NCI-H748 (cell line): Measurements from ENCODE around the gene EFCAB12.

Experiments
- DNase-seq: peaks from one replicate; lab custom pipeline; 2025; ENCODE audit not compliant: unreplicated experiment; lab: John Stamatoyannopoulos, UW

The EFCAB12 gene

DNA sequence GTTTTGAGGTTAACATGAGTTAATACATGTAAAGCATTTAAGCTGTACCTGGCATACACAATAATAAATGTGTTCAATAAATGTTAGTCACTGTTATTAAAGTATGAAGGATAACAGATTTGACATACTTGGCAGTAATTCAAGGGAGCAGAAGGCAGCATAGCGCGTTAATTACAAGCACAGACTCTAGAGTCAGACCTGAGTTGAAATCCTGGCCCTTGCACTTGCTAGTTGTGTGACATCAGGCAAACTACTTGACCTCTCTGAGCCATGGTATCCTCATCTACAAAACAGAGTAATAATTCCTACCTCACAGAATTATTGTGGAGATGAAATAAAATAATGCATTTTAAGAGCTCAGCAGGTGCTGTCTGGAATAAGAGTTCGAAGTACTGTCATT is 17.0 kb upstream of the EFCAB12 start:
- DNase-seq = no peak

DNA sequence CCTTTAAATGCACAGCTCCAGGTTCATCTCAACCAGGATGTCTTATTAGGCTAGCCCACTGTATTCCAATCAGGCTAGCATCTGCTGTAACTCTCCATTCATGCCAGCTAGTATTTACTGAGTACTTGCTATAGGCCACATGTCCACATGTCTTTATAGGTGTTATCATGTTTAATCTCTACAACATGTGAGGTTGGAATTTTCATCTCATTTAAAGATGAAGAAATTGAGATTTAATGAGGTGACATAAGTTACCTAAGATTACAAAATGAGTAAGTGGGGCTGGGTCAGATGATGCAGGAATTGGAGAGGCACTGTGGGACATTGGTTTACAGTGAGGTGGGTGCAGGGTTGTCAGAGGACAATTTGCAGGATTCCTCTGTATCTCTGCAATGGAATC is 14.5 kb upstream of the EFCAB12 start:
- DNase-seq = no peak

DNA sequence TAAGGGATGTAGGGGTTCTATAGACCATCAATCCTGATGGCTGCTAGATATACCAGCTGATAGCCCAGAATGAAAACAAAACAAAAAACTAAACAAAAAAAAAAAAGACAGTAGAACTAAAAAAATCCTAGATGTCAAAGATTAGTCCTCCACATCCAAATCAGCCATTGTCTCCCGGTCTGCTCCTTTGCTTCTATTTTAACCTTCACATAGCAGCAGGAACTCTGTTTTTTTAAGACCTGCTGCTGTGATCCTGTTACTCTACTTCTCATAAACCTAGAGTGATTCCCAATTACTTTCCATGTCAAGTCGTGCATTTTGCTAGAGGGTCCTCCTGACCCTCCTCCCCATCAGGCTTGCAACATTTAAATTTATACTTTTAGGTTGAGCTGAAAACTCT is 14.1 kb upstream of the EFCAB12 start:
- no peak for DNase-seq

DNA sequence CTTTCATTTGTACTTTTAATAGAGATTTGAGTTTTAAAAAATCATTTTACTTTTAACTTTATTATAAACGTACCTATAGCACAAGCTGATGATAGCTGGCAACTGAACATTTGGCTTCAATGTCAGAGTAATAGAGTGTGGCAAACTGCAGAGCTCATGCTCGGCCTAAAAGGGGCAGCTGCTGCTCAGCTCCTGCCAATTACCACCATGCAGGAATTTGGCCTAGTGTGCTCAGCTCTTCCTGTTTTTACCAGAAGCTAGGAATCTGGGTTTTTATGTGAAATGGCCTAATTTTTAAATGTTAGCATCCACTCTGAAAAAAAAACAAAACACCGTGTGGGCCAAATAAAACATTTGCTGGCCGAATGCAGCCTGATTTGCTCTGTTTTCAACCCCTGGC is 13.3 kb upstream of the EFCAB12 start:
- no peak for DNase-seq

DNA sequence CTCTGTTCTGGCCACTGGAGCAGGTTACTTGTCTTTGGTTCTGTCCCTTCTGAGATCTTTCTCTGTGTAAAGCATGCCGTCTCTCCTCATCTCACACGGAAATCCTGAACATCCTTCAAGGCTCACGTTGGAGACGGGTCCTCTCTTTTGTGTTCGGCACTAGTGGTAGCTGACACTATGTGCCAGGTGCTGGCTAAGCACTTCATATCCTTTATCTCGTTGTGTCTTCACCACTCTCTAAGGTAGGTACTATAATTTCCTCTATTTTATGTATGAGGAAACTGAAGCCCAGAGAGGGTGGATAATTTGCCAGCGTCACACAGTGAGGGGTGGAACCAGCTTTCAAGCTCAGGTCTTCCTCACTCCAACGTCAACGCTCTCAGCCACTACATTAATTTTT is 12.8 kb upstream of the EFCAB12 start:
- peak; percentile 17 for DNase-seq

DNA sequence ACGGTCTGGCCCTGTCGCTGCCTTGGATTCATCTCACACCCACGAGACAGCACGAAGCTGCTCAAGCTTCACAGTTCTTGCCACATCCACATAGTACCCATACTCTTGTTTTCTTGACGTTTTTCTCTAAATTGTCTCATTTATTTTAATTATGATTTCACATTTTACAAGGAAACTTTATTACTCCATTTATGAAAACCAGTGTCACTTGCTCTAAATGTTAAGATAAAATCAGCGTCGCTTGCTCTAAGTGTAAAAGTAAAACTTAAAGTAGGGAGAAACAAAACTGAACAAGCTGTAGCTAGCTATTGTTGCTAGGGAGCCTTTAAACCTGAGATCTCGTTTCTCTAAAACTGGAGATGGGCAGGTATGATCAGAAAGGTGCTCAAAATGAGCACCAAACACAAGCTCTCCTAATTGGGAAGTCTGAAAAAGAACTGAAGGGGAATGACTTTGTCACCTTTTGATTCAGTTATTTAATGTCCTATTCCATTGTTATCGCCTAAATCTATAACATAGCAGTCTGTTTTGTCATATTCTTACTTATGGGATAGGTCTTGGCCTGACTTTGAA is 12.3 kb upstream of the EFCAB12 start:
- peak; percentile 20 for DNase-seq

DNA sequence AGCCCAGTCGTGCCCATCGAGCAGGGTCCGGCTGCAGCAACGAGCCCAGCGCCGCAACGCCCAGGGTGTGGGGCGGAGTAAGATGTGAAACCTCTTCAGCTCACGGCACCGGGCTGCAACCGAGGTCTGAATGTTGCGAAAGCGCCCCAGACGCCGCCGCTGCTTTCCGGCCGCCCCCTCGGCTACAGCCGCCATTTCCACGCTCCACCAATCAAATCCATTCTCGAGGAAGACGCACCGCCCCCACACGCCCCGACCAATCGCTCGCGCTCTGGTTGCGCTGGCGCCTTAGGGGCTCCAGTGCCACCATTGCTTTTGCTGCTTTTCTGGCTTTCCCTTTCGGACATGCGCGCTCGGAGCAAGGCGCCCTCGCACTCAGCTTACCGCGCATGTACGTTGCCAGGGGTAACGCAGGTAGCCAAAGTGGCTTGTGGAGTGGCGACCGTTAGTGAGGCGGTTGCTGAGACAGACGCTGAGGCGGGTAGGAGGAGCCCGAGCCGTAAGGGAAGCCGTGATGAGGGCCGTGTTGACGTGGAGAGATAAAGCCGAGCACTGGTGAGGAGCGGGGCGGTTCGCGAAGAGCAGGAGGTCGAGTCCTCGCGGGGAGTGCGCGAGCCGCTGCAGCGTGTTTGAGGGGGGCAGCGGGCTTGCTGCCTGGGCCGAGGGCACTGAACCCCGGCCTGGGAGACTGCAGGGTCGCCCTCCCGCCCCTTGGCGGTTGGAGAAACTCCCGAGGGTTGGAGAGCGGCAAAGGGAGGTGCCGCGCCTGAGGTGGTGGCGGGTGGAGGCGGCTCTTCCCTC is 11.6 kb upstream of the EFCAB12 start, which contains the start of the genes IFT122 and MBD4:
Gene IFT122 (plus strand): TSS at position 408 of the 801 bp plus-strand sequence. CDS start 107 bp downstream, at position 515.
Gene MBD4 (minus strand): TSS at position 132 of the 801 bp plus-strand sequence. CDS start 115 bp downstream, at position 17.
- peak; percentile 98 for DNase-seq

DNA sequence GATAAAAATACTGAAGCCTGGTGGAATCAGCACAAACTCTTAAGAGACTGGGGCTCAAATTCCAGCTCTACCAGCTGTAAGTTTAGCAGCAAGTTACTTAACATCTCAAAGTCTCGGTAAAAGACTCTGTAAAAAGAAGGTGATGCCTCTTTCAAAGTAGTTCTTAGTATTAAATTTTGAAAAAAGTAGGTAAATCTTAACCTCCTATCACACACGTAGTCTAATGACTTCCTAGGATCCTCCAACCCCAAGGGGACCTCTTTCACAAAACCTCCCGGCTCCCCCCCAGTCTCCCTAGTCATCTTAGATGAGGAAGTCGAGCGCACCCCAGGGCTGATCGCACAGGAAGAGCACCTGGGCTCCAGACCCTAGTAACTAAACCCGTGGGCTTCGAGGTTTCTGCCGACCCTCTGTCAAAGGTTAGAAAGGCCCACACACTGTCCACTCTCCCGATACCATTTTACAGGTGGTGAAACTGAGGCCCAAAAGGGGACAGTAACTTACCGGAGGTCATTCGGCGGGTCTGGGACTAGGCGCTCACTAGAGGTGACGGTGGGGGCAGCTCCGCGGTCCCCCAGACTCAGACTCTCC is 10.9 kb upstream of the EFCAB12 start:
- peak; percentile 44 for DNase-seq

DNA sequence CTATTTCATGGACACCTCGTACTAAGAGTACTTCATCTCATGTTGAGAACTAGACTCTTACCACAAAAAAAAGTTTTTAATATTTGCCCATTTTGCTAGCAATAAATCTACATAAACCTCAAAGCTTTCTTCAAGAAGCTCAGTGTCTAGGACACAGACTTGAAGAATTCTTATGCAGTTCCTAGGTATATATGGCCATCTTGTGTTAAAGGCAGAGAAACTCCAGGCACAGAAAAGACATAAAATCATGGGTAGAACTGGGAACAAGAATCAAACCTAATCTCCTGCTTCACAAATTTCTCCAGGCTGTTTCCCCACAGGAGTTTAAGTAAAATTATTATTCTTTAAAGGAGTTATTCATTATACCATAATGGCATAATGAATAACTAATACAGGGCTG is 6.9 kb upstream of the EFCAB12 start:
- no peak for DNase-seq

DNA sequence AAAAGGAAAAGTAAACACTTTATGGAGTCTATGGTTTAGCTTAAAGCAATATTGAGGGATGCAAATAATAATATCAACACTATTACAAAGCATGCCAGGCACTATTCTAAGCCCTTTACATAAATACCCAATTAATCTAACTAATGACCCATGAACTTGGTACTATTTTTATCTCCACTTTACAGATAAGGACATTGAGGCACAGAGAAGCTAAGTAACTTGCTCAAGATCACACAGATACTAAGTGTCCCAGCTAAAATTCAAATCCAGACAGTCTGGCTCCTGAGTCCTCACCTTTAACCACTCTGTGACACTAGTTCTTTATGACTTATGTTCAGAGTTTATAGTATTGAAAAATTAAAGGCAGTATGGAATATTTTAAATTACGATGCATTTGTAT is 5.7 kb upstream of the EFCAB12 start:
- DNase-seq = no peak

DNA sequence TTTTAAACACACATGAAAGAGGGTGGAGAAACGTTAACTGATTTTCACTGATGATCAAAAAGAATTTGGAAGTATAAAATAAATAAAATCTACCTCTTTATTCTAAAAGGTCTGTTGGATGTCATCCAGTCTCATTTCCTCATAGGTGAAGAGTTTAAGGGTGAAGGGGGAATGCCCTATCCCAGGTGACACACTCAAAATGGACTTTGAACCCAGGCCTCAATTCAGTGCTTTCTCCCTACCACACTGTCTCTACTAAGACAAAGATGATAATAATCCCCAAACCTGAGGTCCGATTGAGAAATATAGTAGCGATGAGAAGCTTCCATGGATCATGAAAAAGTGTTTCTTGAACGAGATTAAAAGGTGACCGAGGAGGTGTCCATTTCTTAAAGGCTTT is 5.1 kb upstream of the EFCAB12 start:
- no peak for DNase-seq

DNA sequence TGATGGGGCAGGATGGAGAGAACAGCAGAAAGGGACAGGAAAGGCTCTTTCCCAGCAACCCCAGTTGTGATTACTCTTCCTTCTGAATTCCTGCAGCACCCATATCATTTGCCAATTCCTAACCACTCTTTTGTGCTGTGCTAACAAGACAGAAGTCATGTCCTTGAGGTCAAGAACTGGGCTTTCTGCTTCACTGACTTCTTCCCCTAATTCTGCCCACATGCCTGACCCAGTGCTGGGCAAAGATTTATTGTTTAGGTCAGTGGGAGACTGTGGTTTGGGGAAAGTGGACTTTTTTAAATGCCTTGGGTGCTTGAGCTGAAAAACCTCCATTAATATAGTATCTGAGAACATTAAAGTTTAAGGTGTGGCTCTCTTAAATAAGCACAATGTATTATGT is 4.2 kb upstream of the EFCAB12 start:
- DNase-seq = no peak

DNA sequence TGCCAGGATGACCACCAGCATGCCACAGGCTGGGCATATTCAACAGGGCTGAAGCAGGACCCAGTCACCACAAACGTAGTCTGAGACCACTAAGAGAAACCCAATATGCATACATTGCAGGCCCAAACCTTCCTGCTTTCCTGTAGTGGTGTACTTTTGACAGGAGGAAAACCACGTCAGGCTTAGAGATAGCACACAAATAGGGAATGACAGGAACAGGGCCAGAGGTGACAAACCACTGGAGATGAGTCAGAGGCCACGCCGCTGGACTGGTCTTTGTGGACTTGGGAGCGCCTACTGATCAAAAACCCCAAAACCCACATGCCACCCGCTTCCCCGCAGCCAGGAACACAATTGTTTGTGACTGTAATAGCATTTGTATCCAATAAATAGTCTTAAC is 3.6 kb upstream of the EFCAB12 start:
- DNase-seq = no peak

DNA sequence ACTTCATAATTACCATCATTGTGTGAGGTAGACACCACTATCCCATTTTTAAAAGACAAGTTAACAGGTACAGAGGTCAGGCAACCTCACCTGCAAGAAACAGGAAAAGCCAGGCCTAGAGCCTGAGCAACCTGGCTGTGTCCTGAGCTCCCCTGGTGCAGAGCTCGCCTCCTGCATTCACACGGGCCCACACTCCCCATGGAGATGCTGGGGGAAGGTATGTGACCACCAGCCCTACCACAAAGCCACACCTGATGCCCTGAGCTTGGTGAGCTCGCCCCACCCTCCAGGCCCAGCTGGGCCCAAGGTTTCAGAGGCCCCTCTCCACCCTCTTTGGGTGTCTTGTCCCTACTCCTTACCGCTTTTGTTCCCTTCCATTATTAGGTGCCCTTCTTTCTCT is 1.2 kb upstream of the EFCAB12 start:
- no peak for DNase-seq

DNA sequence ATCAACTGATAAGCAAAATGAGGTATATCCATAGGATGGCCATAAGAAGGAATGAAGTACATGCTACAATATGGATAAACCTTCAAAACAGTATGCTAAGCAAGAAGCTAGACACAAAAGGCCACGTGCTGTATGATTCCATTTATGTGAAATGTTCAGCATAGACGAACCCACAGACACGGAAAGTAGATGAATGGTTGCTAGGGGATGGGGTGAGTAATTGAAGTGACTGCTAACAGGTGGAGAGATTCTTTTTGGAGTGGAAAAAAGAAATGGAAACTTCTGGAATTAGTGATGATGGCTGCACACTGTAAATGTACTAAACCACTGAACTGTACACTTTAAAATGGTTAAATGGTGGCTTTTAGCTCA is 630 bp upstream of the EFCAB12 start:
- peak; percentile 18 for DNase-seq

DNA sequence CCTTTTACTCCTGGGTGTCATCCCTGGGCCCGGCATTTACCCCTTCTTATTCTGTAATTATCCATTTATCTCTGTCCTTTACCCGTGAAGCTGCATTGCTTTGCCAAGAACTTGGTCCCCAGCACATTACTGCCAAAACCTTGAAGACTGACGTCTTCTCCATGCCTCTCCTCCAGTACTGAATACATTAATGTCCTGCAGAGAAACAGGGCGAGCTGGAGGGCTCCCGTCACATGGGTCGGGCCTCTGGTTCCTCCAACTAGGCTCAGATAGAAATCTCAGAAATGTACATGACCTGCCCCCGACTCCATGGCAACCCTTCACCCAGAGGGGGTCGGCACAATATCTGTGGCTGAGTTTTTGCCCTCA is 445 bp downstream of the EFCAB12 start:
- DNase-seq = peak; percentile 35

DNA sequence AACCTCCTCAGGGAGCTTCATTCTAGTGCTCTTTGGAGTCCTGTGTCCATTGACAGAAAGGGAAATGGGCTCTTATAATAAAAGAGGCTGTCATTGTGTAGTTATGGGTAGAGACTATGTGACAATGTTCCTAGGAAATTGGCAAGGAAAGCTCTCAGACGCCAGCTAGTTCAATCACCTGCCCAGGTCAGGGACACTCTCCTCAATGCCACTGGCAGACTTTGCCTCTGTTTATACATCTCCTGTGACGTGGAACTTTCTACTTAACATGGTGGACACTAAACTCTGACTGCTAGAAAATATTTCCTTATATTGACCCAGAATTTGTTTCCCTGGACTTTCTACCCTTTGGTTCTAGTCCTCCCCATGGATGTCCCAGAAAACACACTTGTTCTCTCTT is 2.8 kb downstream of the EFCAB12 start:
- DNase-seq = no peak

DNA sequence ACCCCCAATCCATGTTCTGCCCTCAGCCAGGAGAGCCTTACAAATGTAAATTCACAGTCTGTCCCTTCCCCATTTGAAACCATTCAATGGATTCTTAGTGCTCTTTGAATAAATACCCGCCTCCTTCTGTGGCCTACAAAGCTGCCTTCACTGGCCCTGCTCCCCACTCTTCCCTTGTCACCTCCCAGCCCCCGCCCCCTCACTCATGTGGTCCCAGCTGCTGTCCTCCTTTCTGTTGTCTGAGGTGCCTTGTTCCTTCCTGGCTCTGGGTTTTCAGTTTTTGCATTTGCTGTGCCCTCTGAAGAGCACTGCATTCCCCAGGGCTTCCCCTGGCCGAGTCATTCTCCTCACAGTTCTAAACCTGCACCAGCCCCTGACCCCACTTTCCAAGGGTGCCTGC is 3.2 kb downstream of the EFCAB12 start:
- DNase-seq = no peak

DNA sequence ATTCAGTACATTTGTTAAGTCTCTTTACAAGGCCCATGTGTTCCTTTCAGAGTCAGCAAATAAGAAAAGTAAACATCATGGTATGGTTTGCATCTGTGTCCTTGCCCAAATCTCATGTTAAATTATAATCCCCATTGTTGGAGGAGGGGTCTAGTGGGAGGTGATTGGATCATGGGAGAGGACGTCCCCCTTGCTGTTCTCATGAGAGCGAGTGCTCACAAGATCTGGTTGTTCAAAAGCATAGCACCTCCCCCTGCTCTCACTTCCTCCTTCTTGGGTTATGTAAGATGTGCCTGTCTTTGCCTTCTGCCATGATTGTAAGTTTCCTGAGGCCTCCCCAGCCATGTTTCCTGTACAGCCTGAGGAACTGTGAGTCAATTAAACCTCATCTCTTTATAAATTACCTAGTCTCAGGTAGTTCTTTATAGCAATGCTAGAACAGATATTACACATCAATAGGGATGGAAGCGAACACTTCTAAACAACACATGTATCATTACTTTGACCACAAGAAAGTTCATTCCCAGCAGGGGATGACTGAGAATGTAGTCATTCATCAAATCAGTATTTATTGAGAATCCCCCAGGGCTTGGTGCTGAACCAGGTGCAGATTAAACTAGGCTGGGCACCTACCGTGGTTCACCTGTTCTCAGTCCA is 4.1 kb downstream of the EFCAB12 start:
- DNase-seq = no peak

DNA sequence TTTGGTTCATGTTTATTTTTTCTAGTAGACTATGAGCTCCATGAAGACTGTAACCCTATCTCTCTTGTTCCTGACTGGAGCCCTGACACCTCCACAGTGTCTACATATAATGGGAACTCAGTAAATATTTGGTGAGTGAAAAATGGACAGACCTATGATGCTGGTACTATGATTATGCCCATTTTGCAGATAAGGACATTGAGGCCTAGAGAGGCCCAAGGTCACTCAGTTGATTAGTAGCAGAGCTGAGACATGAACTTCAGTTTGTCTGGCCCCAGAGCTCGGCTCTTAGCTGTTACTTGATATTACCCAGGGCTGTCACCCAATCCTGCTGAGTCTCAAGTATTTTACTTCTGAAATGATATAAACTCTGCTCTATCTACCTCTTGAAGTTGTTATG is 5.5 kb downstream of the EFCAB12 start:
- no peak for DNase-seq

DNA sequence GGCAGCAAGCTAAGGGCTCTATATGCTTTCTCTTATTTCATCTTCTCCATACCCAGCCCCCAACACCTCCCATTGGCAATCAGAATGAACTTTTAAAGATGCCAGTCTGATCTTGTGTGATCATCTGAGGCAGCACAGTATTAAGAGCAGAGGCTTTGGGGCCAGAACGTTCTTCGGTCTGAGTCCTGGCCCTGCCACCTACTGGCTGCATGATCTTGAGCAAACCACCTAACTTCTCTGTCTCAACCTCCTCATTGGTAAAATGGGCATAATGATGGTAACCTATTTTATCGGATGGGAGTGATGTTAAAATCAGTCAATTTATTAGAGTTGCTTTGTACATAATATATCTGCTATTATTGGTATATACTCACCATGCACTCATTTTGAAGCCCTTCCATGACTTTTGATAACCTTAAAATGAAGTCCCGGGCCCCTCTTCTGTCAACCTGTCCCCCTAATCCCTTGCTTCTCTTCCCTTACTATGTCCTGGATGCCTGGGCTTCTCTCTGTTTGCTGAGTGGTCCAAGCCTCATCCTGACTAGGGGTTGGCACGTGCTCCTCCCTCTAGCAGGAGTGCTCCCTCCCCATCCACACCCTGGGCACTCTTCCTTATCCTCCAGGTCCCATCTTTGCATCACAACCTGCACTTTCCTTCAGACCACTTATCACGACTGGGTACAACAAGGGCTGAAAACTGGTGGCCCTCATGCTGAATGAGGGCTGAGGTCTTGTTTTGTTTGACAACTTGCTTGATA is 6.3 kb downstream of the EFCAB12 start:
- DNase-seq = no peak
